Germinal center (tissue), 1 donor: ENCODE data around the gene PTPRG.
A peak's percentile ranks its signal among the peaks of the same experiment; 100 is the strongest.

ENCODE experiments used
- DNase-seq: peaks from one replicate; pipeline ENCODE4 v3.0.0; 2012; ENCODE audit warnings: mixed read lengths, low spot score

The PTPRG gene

DNA sequence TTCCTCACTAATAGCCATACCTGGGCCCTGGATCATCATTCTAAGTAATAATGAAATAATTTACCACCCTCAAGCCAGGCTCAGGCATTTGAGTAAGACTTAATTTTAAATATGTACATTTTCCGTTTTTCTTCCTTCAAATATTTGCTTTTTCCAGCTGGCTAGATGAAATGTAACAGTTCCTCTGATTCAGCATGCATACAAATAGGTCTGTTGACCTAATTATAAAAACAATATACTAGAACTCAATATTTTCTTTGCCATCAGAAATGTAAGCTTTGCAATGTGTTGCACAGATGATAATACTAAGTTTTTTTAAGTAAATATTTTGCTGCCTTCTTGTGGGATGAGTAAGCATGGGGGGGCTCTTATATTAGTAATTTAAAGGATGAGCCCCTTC lies 720.4 kb downstream of the PTPRG start:
- no peak for DNase-seq

DNA sequence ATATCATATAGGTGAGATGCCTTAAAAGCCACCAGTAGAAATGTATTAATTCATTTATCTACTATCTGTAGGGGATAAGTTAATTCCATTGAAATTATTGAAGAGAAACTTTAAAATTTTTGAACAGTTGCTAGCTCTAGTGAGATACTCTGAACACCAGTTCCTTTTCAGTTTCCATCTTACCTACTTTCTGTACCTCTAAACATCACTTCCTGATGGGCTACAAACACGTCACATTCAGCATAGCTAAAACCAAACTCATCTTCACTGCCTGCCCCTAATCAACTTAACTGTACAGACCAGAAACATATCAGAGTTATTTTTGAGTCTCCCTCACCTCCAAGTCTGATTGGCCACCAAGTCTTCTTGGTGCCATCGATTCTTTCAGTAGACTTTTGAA lies 723.1 kb downstream of the PTPRG start:
- no peak for DNase-seq

DNA sequence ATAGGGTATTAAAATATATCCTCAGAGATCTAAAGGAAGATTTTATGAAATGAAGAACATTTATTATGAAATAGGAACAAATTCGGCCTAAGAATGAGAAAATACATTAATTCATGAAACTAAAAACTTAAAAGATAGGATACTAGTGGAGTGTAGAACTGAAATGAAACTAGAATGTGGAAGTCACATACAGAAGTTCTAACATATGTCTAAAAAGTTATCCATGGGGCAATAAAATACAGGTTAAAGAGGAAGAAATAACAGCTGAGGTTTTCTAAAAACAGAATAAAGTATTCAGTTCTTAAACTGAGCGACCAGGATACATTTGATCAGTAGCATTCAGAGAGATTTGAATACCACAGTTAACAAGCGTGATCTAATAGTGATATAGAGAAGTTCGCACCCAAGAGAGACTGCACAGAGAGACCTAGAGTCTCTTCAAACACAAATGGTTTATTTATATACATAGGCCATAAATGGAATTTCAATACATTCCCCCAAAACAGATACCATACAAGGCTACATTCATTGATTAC lies 726.1 kb downstream of the PTPRG start:
- peak; percentile 3 for DNase-seq

DNA sequence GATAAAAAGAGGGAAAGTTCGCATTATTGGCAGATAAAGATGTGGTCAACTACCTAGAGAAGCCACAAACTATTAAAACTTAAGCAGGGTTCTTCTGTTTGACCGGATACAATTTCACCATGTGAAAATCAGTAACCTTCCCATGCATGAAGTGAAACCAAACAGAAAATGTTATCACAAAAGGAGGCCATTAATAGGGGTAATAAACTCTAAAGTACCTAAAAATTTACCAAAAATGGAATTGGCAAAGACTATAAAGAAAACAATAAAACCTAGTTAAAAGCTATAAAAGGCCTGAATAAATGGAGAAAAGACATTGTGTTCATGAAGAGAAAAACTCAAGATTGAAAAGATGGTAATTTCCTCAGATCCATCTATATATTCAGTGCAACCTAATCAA lies 728.6 kb downstream of the PTPRG start:
- no peak for DNase-seq

DNA sequence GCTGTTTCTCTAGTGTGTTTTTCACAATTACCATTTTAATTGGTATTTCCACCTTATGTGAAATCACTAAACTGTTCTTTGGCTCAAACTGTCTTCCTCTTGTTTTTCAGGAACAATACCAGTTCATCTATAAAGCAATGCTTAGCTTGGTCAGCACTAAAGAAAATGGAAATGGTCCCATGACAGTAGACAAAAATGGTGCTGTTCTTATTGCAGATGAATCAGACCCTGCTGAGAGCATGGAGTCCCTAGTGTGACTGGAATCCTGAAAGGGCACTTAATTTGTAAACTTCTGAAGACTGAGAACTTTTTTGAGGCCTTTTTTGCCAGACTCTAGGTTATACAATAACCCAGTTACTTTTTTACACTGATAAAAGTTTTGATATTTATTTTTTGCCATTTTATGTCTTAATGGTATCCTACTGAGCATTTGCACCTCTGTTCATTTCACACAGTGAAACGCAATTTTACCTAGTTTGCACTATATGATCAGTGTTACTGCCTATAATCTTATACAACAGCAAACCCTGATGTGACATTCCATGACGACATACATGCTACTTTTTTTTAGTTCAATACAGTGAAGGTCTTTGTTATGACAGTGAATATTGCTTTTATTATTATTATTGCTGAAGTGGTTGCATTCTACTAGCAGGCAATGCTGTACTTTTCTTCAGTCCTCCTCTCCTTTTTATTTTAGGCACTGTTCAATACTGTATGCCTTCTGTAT lies 731.8 kb downstream of the PTPRG start:
- DNase-seq, result no peak

DNA sequence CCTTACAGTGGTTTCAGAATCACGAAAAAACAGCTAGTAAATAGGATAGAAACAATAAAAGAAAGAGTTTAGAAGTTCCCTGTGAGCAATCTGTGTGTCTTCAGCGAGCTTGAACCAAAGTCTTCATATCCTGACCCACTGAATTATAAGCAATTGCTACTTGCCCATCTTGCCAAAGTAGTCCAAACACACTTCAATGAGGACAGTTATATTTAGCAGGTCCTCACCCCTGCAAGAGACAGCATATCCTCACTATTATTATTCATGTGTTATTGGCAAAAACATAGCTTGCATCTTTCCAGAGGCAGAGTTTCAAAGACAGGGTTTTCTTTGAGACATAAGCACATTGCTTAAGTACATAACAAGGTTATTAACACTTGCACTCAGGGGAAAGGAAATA lies 734.2 kb downstream of the PTPRG start:
- DNase-seq, result no peak

DNA sequence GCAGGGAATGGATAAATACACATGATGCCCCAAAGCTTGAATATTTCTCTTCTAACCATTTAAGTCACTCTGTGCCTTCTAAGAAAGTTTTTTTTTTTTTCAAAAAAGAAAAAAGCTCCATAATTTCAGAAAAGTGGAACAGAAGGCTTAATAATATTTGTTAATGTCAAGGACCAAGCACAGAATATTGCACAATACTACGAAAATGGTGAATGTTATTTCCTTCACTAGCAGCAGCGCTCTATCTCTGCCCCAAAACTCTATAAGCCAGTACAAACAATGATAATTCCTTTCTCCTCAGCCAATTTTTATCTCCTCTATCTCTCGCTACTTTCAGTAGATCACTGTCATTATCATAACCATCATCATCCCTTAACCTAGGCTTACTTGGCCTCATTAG lies 739.2 kb downstream of the PTPRG start:
- no peak for DNase-seq

DNA sequence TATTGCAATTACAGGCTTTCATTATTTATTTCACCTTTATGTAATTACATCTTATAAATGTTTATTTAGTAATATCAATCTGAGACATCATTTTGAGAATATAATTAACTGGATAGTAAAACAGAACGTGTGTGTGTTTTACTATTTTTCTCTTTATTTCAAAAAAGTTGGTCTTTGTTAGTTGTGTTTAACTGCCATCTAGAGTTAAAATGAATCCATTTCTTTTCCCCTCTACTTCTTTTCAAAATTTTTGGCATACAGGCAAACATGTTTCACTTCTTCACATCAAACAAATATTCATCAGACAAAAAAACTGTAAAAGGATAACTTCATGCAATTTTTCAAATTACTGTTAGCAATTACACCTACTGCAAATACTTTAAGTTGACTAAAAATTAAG lies 750.8 kb downstream of the PTPRG start:
- DNase-seq, result no peak

DNA sequence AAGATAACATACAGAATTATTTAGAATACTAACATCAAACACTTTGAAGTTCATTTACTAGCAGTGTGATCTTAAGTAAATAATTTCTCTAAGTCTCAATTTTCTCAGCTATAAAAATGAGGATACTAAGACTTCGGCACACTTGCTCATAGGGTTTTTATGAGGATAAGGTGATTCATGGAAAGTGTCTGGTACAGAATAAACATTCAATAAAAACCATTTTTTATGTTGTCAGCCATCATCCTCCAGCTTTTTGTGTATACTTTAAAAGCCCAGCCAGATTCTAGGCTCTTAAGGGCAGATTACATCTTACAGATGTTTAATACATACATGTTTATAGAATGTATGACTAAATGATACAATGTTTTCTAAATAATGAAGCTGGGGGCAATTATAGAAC lies 755.2 kb downstream of the PTPRG start:
- no peak for DNase-seq

DNA sequence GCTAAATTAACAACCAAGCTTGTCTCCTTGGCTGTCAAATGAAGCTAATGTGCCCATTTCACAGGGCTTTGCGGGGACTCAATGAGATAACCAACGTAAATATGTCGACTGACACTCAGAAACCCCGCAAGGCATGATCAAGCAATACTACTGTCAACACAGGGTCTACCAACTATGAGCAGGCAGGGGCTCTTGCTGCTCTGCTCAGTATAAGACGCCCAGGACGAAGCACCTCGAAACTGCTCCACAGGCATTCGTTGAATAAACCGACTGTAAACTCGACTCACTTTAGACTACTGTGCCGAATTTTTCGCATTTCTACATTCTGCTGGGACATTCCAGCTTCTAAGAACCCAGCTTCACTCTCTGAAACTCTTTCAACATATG lies 757.0 kb downstream of the PTPRG start:
- no peak for DNase-seq

DNA sequence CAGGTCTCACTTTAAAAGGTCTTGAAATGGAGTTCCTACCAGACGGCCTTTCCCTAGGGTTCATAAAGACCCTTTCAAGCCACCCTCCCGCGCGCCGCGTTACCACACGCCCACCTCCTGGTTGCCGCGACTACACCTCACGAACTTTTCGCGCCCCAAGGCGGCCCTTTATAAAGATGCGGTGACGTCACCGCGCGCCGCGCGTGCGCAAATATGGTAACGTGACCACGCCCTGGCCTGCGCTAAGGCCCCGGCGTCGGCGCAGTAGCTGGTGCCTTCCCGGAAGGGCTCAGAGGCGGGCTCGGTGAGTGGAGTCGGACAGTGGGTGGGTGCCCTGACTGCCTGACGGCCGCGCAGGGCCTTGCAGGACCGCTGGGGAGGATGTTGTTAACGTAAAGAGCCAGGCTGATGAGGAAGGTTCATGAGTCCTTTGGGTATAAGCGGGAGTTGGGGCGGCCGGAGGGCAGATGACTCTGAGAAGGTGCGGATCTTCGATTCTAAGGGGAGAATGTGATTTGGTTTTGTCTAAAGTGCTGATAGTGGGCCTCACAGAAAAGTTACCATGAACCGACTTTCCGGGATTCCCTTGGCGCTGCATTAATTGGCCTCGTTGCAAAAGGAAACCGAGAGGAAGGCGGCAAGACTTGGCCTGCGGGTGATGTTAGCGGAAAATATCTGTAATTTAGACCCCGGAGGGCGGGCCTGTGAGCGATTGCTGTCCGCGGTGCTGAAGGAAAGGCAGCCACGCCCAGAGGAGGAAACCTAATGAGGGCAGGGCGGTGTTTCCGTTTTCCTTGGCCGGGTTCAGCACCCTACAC lies 757.6 kb downstream of the PTPRG start:
- peak; percentile 65 for DNase-seq

DNA sequence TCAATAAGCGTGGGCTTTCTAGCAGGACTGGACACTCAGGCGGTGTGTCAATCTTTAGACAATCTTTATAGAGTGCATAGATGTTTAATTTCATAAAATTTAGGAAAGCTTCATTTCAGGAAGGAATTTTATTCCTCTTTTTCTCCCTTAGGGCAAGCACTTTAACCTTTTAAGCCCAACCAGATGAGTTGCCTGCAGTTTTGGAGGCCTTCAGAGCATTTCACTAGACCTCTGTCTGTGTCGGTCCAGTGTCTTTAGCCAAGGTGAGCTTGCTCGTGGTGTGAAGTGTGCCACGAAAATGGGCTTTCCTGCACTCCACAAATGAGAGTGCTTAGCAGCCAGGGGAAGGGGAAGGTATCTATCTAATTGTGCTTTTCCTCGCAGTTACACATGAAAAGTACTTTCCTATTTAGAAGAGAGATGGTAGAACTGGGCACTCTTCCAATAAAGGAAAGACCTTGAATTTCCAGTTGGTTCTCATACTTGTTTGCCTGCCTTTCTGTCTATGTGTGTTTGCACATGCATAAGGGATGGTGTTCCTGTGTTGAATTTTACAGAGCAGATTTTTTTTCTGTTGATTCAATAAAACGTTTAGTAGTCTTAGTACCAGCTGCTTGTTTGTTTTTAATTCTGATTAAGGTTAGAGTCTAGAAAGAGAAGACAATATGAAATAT lies 758.3 kb downstream of the PTPRG start:
- no peak for DNase-seq

DNA sequence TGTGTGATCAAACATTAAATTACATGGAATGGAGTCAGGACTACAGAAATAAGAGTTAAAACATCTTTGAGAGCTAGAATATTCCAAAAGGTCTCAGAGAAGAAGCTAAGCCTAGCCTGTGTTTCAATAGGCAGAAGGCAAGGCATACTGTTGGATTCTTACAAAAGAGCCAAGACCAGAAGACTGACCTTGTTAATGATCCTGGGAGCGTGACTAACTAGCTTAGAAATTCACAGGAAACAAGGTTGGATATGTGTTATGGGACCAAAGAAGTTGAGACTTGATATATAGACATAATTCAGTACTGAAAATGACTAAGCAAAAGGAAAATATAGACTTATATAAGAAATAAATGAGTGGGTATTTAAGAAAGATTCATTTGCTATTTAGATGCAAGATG lies 761.9 kb downstream of the PTPRG start:
- no peak for DNase-seq

DNA sequence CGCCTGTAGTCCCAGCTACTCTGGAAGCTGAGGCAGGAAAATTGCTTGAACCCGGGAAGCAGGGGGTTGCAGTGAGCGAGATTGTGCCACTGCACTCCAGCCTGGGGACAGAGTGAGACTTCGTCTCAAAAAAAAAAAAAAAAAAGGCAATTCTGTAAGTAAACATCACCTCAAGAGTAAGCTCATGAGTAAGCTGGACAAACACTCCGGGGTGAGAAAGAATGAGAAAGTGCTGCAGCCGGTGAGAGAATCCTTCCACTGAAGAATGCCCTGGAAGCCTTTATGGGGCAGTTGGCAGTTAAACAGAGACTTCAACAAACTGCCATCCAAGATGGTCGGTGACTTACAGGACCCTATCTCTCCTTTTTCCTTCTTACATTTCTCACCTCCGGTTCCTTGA lies 764.5 kb downstream of the PTPRG start:
- no peak for DNase-seq

DNA sequence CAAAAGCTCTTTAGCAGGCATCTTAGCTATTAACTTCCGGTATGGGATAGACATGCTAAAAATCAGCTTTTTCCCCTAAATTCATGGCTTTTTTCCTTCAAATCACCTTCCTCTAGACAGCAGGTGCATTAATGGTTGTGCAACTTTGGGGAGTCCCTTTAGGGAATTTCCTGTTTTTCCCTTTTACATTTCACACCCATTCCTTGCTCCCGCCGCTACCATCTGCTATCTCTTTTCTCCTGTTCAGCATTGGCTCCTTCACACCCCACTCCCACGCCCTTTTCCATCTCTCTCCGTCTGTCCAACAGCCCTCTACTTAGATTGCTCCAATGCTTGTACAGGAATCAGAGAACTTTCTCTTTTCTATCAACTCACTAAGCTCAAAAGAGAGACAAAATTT lies 768.6 kb downstream of the PTPRG start:
- DNase-seq, result no peak

DNA sequence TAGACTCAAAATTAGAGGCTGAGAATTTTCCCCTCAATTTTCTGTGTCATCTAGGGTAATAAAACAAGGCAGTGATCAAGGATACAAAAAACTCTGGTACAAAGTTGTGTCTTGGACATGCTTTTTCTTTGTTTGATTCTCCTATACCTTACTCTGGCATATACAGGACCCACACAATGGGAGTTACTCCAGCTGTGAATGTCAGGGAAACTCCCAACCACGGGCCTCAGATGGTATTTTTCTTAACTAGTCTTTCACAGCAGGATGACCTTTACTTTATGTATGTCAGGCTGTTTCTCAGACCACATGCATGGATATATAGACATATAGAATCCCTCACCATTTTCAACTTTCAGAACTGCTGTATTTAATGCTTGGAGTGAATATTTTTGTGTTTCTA lies 770.6 kb downstream of the PTPRG start:
- no peak for DNase-seq

DNA sequence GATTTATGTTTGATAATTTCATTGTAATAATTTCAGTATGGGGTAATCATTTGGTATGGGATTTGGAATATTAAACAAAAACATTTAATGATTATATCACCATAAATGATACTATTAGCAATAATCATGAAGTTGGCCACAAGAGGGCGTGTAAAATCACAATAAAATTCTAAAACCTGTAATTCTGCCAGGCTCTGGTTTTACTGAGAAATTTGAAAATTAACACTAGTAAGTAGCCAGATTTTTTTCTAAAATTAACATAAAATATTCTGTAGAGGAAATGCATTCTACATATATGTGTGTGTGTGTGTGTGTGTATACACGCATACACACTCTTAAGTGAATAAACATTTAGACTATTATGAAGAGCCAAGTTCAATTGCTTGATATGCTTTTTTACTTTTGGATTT lies 771.5 kb downstream of the PTPRG start:
- no peak for DNase-seq

DNA sequence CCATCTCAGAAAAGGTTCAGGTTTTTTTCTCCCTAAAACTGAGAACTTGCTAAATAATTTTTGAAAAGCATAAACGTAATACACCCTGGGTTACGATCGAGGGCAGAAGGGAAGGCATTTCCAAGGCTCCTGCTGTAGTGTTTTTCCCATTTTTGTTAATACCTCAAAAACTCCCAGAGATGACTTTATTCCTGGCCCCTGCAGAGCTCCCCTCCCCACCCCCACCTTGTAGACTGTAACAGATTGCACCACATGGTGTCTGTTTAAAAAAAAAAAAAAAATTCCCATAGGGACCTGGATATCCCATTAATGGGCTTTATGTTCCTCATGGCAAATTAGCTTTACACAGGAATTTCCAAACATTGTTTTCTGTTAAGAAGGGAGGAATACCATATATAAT lies 773.8 kb downstream of the PTPRG start:
- DNase-seq, result no peak

DNA sequence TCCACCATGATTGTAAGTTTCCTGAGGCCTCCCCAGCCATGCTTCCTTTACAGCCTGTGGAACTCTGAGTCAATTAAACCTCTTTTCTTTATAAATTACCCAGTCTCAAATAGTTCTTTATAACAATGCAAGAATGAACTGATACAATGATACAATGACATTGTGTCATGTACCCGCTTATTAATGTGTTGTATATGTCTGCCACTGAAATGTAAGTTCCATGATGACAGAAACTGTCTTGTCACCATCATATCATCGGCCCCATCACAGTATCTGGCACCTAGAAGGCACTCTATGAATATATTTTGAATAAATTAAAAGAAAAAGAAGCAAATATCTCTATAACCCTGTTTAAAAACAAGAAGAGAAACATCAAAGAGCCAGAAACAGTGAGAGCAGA lies 782.4 kb downstream of the PTPRG start:
- DNase-seq, result no peak
